Stimulated activated CD4-positive, alpha-beta T cell treated with anti-CD3 and anti-CD28 coated beads, TNF-alpha, amount 100 ng/mL, for 24 hours (primary cell): ENCODE data around the gene ITGA11.
"Not testable (repeated sequence)": the region's sequence is repeated elsewhere in the genome, so short reads cannot be mapped to it uniquely, and the experiment has no call there.

Experiments used
- DNase-seq, 3 experiments: peaks; one replicate each; pipeline ENCODE4 v3.0.0-alpha.2; 2020; ENCODE audit warnings: low read depth in 3 of 3

ITGA11 gene

DNA sequence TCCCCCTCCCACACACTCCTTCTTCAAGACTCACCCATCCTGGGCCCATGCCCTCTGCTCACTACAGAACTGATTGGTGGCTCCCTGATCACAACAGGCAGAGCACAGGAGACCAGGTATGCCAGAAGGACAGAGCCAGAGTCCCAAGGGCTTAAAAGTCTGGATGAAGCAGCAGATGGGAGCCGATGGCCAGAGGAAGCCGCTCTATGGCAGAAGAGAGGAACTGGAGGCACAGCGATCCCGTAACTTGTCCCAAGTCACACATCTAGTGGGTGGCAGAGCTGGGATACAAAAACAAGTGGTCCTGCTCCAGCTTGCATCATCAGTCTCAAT lies 20.7 kb downstream of the ITGA11 start:
- DNase-seq, result no peak

DNA sequence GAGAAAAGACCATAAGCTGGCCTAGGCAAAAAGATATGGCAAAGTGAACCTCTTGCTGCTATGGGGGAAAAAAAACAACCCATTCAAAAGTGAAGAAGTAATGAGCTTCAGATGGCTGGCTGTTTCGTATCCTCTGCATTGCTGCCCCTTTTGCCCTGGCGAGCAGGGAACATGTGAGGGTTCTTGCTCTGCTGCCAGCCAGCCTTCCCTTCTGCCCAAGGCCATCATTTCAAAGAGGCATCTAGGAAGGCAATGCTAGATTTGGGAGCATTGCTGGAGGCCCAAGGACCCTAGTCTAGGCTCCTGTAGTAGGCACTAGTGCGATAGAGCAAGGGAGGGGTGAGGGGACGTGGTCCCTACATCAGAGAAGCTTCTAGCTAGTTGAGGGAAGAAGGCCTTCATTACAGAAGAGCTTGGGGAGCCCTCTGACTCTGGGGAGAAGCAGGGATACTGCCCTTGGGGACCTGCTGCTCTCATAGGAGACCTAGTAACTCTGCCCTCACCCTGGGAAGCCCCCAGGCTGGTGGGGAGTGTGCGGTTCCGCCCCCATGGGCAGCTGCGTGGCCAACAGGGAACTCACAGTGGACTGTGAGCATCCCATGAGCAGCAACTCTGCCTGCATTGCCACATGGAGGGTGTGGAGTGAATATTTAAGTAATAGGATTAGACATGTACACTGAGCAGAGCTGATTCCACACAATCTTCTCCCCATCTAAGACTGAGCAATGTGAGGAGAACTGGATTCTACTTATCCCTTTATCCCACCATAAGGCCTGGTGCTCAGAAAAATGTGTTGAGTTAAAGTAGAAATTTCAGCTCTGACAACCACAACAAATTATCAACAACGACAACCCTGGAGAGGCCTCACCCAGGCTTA lies 21.3 kb downstream of the ITGA11 start:
- no peak for DNase-seq

DNA sequence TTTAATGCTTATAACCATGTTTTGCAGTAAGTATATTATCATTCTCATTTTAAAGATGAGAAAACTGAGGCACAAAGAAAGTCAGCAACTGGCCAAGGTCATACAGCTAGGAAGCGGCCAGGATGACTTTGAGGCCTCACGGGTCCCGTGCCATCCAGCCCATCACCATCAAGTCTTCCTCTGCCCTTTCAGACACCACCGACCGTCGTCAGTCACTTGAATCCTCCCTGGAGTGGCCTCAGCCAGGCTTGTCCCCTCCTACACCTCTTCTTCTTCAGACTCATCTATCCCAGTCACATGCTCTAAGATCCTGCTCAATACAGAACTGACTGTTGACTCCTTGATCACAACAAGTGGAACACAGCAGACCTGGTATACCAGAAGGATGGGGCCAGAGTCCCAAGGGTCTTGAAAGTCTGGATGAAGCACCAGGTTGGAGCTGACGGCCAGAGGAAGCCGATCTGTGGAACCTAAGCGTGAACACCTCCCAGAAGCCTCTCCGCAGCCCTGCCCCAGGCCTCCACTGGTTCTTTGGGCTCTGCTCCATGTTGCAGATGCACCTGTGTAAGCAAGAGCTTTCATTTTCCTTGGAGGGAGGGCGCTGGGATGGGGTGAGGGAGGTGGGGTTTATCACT lies 22.1 kb downstream of the ITGA11 start:
- DNase-seq, result no peak

DNA sequence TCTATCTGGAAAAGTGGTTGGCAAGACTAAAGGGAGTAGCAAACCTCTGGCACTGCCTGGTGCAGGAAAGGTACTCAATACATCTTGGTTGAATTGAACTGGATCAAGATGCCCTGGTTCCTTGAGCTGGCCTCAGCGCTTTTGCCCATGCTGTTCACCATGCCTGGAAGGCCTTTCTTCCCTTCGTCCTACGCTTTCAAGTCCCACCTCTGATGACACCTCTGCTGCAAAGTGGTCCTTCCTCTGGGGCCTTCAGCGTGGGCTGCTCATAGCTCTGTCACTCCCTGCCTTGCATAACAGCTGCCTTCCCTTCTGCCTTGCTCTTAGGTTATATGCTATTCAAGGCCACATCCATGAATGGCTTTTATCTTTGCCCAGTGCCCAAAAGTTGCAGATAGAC lies 23.0 kb downstream of the ITGA11 start:
- DNase-seq, result no peak

DNA sequence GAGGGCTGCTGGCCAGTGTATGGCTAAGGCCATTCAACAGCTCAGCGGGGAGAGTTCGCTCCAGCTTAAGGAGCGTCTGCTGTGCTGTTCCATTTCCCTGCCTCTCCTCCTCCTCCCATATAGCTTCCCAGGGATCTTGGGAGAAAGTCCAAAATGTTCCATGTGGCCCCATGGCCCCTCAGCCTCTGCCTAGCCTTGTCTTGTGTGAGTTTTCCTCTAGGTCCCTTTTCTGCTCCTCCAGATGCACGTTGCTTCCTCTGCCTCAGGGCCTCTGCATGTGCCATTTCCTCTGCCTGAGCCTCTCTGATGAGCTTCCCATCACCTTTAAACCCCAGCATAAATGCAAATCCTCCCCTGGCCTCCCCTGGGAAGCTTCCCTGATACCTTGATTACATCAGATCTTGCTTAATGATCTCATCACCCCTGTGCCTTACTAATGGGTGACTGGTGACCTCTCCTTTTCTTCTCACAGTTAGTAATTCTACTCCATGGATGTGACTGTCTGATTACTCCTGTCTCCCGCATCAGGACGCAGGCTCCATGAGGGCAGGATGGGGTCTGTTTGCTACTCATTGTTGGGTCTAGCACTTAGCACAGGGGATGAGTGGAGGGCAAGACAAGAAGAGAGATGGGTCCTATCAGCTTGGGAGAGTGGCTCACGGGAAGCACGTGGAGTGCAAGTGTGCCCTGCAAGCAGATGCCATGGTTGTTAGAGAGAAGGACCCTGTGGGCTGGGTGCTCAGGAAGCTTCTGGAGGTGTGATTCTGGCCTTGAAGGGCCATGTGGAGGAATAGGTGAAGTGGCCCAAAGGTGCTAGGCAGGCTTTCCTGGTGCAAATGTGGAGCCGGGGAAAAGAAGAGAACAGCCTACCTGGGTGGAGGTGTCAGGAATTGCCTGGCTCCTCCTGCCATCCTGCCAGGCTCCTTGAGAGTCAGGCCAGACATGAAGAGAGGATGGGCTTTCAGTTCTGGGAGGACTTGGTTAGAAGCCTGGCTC lies 23.8 kb downstream of the ITGA11 start:
- DNase-seq, result no peak

DNA sequence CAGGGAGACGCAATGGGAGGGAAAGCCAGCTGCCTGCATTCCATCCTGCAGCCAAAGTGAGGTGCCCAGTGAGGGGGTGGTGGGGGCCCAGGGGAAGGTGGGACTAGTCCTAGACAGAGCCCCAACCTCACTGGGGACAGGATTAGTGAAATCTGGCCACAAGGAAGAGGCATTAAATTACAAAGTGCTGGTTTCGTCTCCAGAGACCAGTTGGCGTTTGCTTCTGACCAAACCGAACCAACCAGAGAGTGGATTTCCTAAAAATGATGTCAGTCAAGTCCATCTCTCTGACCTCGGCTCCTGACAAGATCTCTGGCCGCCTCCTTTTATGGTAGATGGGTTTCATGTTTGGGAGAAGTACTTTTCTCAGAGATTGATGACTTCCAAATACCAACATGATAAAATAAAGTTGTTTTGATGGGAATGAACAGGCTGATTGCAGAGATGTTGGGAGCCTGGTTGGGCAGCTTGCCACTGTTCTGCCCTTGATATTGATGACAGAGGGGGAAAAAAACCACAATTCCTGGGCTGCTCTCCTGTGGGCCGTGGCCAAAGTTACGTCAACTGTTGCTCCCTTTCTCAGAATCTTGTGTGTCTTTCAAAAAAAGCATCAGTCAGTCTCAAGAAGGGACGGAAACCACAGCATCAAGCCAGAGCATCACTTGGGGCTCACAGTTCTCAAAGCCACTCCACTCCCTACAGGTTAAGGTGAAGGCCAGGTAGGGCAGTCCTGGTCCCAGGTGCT lies 24.6 kb downstream of the ITGA11 start:
- no peak for DNase-seq

DNA sequence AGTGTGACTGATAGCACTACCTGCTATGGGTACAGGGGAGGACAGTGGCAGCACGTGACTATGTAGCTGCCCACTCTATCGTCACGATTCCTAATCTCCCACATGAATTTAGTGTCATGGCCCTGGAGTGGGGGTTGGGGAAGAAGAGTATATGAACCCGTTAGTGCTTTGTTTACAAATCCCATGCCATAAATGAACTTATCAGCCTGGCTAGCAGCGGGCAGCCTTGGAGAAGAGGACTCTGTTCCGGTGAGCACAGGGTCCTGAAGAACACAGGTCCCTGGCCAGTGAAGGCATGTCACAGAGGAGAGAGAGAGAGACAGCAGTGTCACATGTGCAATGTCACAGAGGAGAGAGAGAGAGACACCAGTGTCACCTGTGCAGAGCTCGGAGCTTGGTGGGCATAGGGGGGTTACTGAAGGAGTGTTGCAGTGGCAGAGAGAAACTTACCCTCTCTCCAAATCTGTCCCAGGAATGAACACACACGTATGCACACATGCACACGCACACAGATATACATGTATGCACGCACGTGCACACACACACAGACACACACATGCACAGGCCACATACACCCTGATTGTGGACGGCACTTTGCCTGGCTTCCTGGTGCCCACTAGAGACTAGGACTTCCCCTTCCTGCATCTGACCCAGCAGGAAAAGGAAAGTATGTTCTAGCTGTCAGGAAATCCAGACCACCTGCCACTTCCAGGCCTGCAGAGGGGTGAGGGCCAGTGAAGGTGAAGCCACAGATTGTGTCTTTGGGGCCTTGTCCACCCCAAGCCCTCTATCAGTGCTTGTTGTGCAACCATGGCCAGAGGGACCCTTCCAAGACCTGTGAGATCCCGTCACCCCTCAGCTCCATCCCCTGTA lies 26.3 kb downstream of the ITGA11 start:
- DNase-seq, result no peak

DNA sequence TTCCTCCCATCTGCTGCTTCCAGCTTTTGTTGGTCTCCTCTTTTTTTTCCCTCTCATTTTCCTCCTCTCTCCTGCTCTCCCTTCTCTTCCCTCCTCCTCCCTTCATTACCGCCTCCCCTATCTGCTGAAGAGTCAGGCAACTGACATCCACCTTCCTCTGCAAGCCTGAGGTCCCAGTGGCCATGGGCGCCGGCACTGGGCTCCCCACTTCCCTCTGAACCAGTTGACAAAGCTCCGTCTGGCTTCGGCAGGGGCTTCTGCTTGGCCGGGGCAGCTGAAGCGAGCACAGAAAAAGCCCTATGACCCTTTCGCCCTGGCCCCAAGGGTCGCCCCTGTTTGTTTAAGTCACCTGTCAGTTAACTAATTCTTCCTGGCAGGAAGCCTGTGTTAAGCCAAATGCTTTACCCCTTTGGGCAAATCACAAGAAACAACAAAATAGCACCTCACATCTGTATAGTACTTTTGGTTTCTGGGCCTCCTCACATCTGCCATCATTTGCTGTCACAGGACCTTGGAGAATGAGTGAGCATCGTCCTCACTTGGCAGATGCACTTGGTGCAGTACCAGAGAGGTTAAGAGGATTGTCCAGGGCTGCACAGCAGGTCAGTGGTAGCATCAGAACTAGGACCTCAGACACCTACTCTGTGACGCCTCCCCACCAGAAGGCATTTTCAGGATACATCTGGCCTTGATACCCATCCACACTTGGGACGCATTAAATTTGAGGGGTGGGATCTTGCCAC lies 27.7 kb downstream of the ITGA11 start:
- DNase-seq, result no peak

DNA sequence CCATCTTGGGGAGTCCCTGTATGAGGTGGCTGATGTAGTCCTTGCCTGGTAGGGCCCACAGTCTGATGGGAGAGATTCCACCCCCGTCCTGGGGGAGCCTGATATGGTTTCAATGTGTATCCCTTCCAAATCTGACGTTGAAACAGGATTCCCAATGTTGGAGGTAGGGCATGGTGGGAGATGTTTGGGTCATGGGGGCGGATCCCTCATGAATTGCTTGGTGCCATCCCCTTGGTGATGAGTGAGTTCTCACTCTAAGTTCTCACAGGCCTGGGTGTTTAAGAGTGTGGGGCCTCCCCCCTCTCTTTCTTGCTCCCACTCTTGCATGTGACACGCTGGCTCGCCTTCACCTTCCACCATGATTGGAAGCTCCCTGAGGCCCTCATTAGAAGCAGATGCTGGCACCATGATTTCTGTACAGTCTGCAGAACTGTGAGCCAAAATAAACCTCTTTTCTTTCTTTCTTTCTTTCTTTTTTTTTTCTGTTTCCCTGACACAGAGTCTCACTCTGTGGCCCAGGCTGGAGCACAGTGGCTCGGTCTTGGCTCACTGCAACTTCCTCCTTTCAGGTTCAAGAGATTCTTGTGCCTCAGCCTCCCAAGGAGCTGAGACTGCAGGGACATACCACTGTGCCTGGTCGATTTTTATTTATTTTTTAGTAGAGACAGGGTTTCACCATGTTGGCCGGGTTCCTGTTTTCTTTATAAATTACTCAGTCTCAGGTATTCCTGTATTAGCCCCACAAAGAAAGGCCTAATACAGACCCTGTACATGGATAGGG lies 28.6 kb downstream of the ITGA11 start:
- DNase-seq, result no peak

DNA sequence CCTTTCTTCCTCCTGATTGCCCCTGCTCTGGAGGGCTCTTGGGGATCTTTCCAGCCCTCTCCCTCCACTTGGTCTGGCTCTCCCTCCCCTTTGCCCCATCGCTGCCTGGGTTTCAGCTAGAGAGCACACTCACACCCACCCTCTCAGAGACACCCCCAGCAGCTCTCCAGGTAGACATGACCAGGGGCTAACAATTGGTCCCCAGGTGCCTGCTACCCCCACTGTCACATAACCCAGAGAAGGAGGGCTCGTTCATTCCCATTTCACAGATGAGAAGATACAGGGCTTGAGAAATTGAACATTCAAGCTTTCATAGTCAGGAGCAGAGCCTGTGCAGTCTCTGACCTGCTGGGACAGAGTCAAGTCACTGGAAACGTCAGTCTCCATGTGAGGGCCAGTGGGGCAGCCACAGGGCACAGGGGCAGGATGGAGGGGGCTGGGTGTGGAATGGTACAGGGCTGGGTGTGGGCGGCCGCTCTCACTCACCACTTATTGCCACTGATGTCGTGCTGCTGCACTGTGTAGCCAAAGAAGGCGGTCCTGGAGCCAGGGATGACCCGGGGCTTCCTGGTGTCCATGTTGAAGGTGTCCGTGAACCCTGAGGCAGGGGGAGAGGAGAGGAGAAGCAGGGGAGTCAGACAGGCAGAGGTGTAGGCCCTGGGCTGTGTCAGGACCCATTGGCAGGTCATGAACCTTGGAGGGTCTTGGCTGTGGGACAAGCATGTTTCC lies 29.4 kb downstream of the ITGA11 start:
- DNase-seq, result no peak

DNA sequence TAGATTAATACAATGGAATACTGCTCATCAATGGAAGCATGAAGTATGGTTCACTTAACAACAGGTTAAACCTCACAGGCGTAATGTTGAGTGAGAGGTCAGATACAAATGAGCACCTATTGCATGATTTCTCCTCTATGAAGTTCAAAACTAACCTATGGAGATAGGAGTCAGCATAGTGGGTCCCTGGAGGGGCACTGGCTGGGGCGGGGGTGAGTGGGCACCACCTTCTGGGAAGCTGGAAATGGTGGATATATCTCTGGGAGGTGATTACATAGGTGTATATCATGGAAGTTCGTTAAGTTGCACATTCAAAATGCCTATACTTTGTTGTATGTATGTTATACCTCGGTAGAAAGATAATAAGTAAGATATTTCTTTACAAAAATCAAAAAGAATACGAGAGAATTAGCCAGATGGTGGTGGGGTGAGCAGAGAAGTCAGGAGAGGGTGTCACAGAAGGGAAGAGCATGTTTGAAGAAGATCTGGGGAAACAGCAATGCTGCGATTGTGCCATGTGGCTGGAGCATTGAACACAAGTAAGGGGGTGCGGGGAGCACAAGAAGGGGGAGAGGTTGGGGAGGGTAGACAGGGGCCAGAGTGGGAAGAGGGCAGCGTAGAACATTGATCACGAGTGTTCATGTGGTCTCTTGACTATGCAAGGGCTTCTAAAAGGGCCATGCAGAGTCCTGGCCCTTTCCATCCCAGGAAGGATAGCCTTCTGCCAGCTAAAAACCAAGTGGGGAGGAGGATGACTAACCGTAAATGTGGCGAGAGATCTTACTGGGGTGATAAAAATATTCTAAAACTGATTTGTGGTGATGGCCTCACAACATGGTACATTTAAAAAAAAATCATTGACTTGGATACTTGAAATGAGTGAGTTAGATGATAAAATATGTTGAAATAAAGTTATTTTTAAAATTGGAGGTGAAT lies 30.2 kb downstream of the ITGA11 start:
- DNase-seq, result no peak

DNA sequence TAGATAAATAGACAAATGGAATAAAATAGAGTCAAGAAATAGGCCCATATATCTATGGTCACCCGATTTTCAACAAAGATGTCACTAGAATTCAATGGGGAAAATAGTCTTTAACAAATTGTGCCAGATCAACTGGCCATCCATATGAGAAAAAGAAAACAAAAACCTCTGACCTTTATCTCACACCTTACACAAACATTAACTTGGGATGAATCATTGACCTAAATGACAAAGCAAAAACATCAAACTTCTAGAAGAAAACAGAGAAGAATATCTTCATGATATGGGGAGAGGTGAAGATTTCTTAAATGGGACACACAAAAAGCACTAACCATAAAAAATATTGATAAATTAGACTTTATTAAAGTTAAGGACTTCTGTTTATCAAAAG lies 31.9 kb downstream of the ITGA11 start:
- no peak for DNase-seq

DNA sequence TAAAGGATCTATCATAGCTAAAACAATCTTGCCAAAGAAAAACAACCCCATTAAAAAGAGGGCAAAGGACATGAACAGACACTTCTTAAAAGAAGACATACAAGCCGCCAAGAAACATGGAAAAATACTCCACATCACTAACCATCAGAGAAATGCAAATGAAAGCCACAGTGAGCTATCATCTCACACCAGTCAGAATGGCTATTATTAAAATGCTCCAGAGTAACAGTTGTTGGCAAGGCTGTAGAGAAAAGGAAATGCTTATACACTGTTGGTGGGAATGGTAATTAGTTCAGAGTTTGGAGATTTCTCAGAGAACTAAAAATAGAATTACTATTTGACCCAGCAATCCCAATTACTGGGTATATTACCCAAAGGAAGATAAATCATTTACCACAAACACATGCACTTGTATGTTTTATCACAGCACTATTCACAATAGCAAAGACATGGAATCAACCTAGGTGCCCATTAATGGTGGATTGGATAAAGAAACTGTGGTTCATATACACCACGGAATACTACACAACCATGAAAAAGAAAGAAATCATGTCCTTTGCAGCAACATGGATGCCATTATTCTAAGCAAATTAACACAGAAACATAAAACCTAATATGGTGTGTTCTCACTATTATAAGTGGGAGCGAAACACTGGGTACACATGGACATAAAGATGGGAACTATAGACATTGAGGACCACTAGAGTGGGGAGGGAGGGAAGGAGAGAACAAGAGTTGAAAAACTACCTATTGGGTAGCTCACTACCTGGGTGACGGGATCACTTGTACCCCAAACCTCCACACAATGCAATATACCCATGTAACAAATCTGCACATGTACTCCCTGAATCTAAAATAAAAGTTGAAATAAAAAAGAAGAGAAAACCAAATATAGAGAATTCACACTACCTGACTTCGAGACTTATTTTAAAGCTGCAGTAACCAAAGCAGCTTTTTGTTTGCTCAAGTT lies 32.6 kb downstream of the ITGA11 start:
- DNase-seq, result no peak

DNA sequence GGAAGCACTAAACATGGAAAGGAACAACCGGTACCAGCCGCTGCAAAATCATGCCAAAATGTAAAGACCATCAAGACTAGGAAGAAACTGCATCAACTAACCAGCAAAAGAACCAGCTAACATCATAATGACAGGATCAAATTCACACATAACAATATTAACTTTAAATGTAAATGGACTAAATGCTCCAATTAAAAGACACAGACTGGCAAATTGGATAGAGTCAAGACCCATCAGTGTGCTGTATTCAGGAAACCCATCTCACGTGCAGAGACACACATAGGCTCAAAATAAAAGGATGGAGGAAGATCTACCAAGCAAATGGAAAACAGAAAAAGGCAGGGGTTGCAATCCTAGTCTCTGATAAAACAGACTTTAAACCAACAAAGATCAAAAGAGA lies 34.0 kb downstream of the ITGA11 start:
- DNase-seq, result not testable (repeated sequence)

DNA sequence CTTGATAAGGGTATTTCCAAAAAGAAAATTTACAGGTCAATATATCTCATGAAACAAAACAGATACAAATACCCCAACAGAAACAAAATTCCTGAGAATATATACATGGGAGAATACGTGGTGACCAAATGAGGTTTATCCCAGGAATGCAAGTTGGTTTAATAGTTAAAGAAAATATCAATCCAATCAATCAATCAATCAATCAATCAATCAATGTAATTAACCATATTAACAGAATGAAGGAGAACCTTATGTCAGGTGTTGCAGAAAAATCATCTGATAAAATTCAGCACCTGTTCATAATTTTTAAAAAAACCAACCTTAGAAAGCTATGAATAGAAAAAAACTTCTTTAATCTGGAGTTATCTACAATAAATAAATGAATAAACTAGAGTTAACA lies 35.9 kb downstream of the ITGA11 start:
- DNase-seq, result no peak

DNA sequence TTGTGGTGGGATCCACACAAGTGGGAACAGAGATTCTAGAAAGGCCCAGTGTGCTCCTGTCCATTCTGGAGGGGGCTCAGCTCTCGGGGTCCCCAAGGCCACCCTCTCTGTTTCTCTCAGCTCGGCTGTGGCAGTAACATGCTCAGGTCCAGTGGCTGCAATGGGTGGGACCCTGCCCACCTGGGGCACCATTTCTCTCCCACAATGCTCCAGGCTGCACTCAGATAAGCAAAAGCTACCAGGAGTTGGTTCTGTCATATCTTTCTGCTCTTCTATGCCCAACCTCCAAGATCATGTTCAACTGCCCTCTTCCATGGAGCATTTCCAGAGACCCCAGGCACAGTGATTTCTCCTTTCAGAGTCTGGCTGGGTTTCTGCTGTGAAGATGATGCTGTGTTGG lies 40.8 kb downstream of the ITGA11 start:
- no peak for DNase-seq
